DMS153 treated with DMSO at 0.1 percent for 48 hours (cell line): ENCODE results near the gene NAA38.

Source experiments
- DNase-seq: peaks from one replicate; lab custom pipeline; 2025; ENCODE audit not compliant: unreplicated experiment; lab: John Stamatoyannopoulos, UW

The NAA38 gene

GRCh38 chr17:7856811-7857712, at the start of gene NAA38:
NAA38 (minus strand) TSS chr17:7857559; CDS start chr17:7857463, 96 bp downstream.
- peak; percentile 82 for DNase-seq

- DNase-seq, result no peak
Measured at GRCh38 chr17:7903154-7904103, 46.1 kb upstream of the NAA38 start.

GRCh38 chr17:7897773-7898172, 40.4 kb upstream of the NAA38 start:
- no peak for DNase-seq

- no peak for DNase-seq
Measured at GRCh38 chr17:7897090-7897489, 39.7 kb upstream of the NAA38 start.

GRCh38 chr17:7894866-7895265, 37.5 kb upstream of the NAA38 start:
- DNase-seq, result no peak

GRCh38 chr17:7894226-7894625, 36.9 kb upstream of the NAA38 start:
- DNase-seq, result no peak

- DNase-seq, result no peak
Measured at GRCh38 chr17:7893187-7893880, 36.0 kb upstream of the NAA38 start.

GRCh38 chr17:7889166-7889955, 32.0 kb upstream of the NAA38 start:
- DNase-seq, result peak; percentile 74

GRCh38 chr17:7888184-7888920, 31.0 kb upstream of the NAA38 start, which contains the start of gene CHD3:
CHD3 (plus strand) TSS chr17:7888789; CDS start chr17:7889001, 212 bp downstream.
- no peak for DNase-seq

- peak; percentile 67 for DNase-seq
Measured at GRCh38 chr17:7887482-7888183, 30.3 kb upstream of the NAA38 start.

GRCh38 chr17:7887038-7887481, 29.7 kb upstream of the NAA38 start:
- DNase-seq, result no peak

- DNase-seq, result peak; percentile 32
Measured at GRCh38 chr17:7886227-7887037, 29.1 kb upstream of the NAA38 start.

GRCh38 chr17:7885367-7886226, 28.2 kb upstream of the NAA38 start:
- no peak for DNase-seq

- no peak for DNase-seq
Measured at GRCh38 chr17:7884581-7885366, 27.4 kb upstream of the NAA38 start.

- DNase-seq, result no peak
Measured at GRCh38 chr17:7883781-7884386, 26.5 kb upstream of the NAA38 start.

GRCh38 chr17:7882629-7883028, 25.3 kb upstream of the NAA38 start:
- no peak for DNase-seq
